ENCODE results near the gene PTPMT1.

PTPMT1 gene

DNA sequence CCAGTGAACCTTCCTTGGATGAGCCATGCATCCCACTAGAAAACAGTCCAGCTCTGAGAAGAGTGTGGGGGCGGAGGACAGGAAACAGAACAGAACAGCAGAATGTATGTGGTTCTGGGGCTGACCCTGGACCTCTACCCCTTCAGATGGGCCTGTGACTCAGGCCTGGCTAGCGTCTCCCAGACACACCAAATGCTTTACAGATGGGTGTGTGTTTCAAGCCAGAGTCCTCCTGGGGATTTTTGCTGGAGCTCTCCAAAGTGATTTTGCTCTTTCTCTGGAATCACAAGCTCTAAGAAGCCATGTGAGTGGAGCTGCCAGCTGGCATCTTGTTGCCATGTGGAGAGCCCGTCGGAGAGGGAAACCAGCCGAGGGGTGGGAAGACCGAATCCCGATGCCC is 42.0 kb downstream of the PTPMT1 start:
- Histone ChIP-seq H3K14ac (ENCODE audit: low read length in 2 of 2) (no peak overlapping the region), H2AK5ac (ENCODE audit: low read length, severe bottlenecking) (no peak overlapping the region), H2BK12ac (ENCODE audit: low read length in 2 of 2) (no peak overlapping the region), H2AFZ (ENCODE audit: low read depth, low read length) (no peak overlapping the region), H3K18ac (ENCODE audit: low read depth in 1 of 2, low read length in 2 of 2) (no peak overlapping the region), H4K8ac (ENCODE audit: low read length) (no peak overlapping the region), H3K27me3 (ENCODE audit: control insufficient read depth in 1 of 2, insufficient read depth in 1 of 2, low read length in 2 of 2) (no peaks in the 10 kb centered on the region), H2BK120ac (ENCODE audit: low read depth, low read length) (no peak overlapping the region), H3K4me1 (ENCODE audit: control insufficient read depth, insufficient read depth, low read depth, low read length) (peaks cover 3% of the 10 kb centered on the region), H3K4me2 (ENCODE audit: low read length, poor library complexity, severe bottlenecking) (no peak overlapping the region), H3K27ac (ENCODE audit: low read length, poor library complexity, severe bottlenecking) (no peak overlapping the region), H3K4ac (ENCODE audit: low read depth in 1 of 2, low read length in 2 of 2) (peak overlapping the region in 1 of 2 experiments; percentile 42), H3K36me3 (ENCODE audit: control insufficient read depth in 1 of 2, insufficient read depth in 2 of 2, low read depth in 1 of 2, low read length in 2 of 2) (peaks cover 0 to 22% of the 10 kb centered on the region in 2 experiments), H3K79me1 (replicated peaks; ENCODE audit: low read length, poor library complexity, severe bottlenecking) (no peaks in the 10 kb centered on the region), H3K9me3 (ENCODE audit: control insufficient read depth, low read length) (no peaks in the 10 kb centered on the region), H3K23ac (ENCODE audit: low read length in 2 of 2) (no peak overlapping the region), H2BK15ac (ENCODE audit: low read depth, poor library complexity, severe bottlenecking) (no peak overlapping the region), H3K4me3 (ENCODE audit: insufficient read depth in 1 of 2, low read depth in 1 of 2, low read length in 2 of 2) (peak overlapping the region in 1 of 2 experiments; percentile 42), H2BK5ac (ENCODE audit: low read depth, low read length, poor library complexity, severe bottlenecking) (no peak overlapping the region), H4K91ac (ENCODE audit: low read length) (no peak overlapping the region), H3K9ac (ENCODE audit: low read length) (peak overlapping the region; percentile 63)
- 36% methylated on average over 6 of the region's 7 CpGs for WGBS
- peak; percentile 96 for DNase-seq

DNA sequence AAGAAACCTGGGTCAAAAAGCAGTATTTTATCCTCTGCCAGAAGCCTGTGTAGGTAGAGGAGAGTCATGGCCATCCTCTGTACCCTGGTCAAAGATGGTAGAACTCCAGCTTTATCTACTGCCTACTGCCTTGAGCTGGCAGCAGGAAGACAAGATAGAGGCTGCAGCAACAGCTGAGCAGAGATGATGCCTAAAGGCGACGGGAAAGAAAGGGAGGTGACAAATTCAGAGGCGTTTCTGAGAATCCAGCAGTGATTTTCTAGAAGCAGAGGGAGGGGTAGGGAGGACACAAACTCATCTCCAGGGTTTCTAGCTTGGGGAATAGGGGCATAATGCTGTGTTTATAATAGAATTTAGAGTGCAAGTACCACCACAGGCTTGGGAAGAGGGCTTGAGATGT is 44.3 kb downstream of the PTPMT1 start:
- no peaks in the 10 kb centered on the region for H3K9me3 ChIP-seq (ENCODE audit: control insufficient read depth, low read length)
- H3K27ac ChIP-seq (ENCODE audit: low read length, poor library complexity, severe bottlenecking): no peak overlapping the region
- no peak for DNase-seq
- peaks cover 3% of the 10 kb centered on the region for H3K4me1 ChIP-seq (ENCODE audit: control insufficient read depth, insufficient read depth, low read depth, low read length)
- no peak overlapping the region for H2BK15ac ChIP-seq (ENCODE audit: low read depth, poor library complexity, severe bottlenecking)
- no peak overlapping the region for H4K91ac ChIP-seq (ENCODE audit: low read length)
- WGBS: 75% methylated on average over 3 of the region's 3 CpGs
- H2BK120ac ChIP-seq (ENCODE audit: low read depth, low read length): no peak overlapping the region
- H3K4ac ChIP-seq (ENCODE audit: low read depth in 1 of 2, low read length in 2 of 2): no peak overlapping the region
- no peak overlapping the region for H2BK5ac ChIP-seq (ENCODE audit: low read depth, low read length, poor library complexity, severe bottlenecking)
- no peak overlapping the region for H2AFZ ChIP-seq (ENCODE audit: low read depth, low read length)
- no peak overlapping the region for H3K4me3 ChIP-seq (ENCODE audit: insufficient read depth in 1 of 2, low read depth in 1 of 2, low read length in 2 of 2)
- no peak overlapping the region for H4K8ac ChIP-seq (ENCODE audit: low read length)
- H3K4me2 ChIP-seq (ENCODE audit: low read length, poor library complexity, severe bottlenecking): no peak overlapping the region
- no peak overlapping the region for H2BK12ac ChIP-seq (ENCODE audit: low read length in 2 of 2)
- H3K27me3 ChIP-seq (ENCODE audit: control insufficient read depth in 1 of 2, insufficient read depth in 1 of 2, low read length in 2 of 2): no peaks in the 10 kb centered on the region
- H3K18ac ChIP-seq (ENCODE audit: low read depth in 1 of 2, low read length in 2 of 2): no peak overlapping the region
- no peak overlapping the region for H3K14ac ChIP-seq (ENCODE audit: low read length in 2 of 2)
- no peak overlapping the region for H2AK5ac ChIP-seq (ENCODE audit: low read length, severe bottlenecking)
- H3K79me1 ChIP-seq (replicated peaks; ENCODE audit: low read length, poor library complexity, severe bottlenecking): no peaks in the 10 kb centered on the region
- peaks cover 0 to 28% of the 10 kb centered on the region in 2 experiments for H3K36me3 ChIP-seq (ENCODE audit: control insufficient read depth in 1 of 2, insufficient read depth in 2 of 2, low read depth in 1 of 2, low read length in 2 of 2)
- no peak overlapping the region for H3K23ac ChIP-seq (ENCODE audit: low read length in 2 of 2)
- no peak overlapping the region for H3K9ac ChIP-seq (ENCODE audit: low read length)

DNA sequence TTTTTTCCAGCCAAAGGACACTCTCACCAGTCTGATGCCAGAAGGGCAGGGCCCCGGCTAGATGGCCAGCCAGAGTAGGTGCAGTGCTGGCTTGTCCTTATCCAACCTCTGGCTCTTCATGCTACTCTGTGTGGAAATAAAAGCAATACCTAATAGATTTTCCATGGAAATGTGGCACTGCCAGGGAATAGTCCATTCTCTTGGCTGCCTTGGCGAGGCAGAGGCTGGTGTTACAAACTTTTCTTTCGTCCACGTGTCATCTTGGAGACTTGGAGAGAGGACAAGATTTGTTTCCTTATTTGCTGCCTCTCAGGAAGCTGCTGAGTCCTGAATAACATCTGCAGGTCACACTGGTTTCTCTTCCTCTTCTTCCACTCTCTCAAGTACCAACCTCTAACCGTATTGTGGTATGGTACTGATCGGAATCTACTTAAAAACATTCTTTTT is 46.0 kb downstream of the PTPMT1 start:
- no peaks in the 10 kb centered on the region for H3K79me1 ChIP-seq (replicated peaks; ENCODE audit: low read length, poor library complexity, severe bottlenecking)
- no peak overlapping the region for H4K91ac ChIP-seq (ENCODE audit: low read length)
- no peak overlapping the region for H3K27ac ChIP-seq (ENCODE audit: low read length, poor library complexity, severe bottlenecking)
- H3K4me2 ChIP-seq (ENCODE audit: low read length, poor library complexity, severe bottlenecking): no peak overlapping the region
- peaks cover 3 to 37% of the 10 kb centered on the region in 2 experiments for H3K36me3 ChIP-seq (ENCODE audit: control insufficient read depth in 1 of 2, insufficient read depth in 2 of 2, low read depth in 1 of 2, low read length in 2 of 2)
- H3K14ac ChIP-seq (ENCODE audit: low read length in 2 of 2): no peak overlapping the region
- H4K8ac ChIP-seq (ENCODE audit: low read length): no peak overlapping the region
- H3K23ac ChIP-seq (ENCODE audit: low read length in 2 of 2): no peak overlapping the region
- H3K4me3 ChIP-seq (ENCODE audit: insufficient read depth in 1 of 2, low read depth in 1 of 2, low read length in 2 of 2): no peak overlapping the region
- no peaks in the 10 kb centered on the region for H3K27me3 ChIP-seq (ENCODE audit: control insufficient read depth in 1 of 2, insufficient read depth in 1 of 2, low read length in 2 of 2)
- H2AFZ ChIP-seq (ENCODE audit: low read depth, low read length): no peak overlapping the region
- peak overlapping the region; percentile 45 for H2BK15ac ChIP-seq (ENCODE audit: low read depth, poor library complexity, severe bottlenecking)
- H2BK5ac ChIP-seq (ENCODE audit: low read depth, low read length, poor library complexity, severe bottlenecking): no peak overlapping the region
- no peak overlapping the region for H3K4ac ChIP-seq (ENCODE audit: low read depth in 1 of 2, low read length in 2 of 2)
- no peak overlapping the region for H2BK12ac ChIP-seq (ENCODE audit: low read length in 2 of 2)
- no peak overlapping the region for H2AK5ac ChIP-seq (ENCODE audit: low read length, severe bottlenecking)
- H3K9ac ChIP-seq (ENCODE audit: low read length): no peak overlapping the region
- WGBS: 93% methylated on average over 6 of the region's 6 CpGs
- no peak overlapping the region for H3K18ac ChIP-seq (ENCODE audit: low read depth in 1 of 2, low read length in 2 of 2)
- no peaks in the 10 kb centered on the region for H3K9me3 ChIP-seq (ENCODE audit: control insufficient read depth, low read length)
- peaks cover 3% of the 10 kb centered on the region for H3K4me1 ChIP-seq (ENCODE audit: control insufficient read depth, insufficient read depth, low read depth, low read length)
- DNase-seq: no peak
- H2BK120ac ChIP-seq (ENCODE audit: low read depth, low read length): no peak overlapping the region

DNA sequence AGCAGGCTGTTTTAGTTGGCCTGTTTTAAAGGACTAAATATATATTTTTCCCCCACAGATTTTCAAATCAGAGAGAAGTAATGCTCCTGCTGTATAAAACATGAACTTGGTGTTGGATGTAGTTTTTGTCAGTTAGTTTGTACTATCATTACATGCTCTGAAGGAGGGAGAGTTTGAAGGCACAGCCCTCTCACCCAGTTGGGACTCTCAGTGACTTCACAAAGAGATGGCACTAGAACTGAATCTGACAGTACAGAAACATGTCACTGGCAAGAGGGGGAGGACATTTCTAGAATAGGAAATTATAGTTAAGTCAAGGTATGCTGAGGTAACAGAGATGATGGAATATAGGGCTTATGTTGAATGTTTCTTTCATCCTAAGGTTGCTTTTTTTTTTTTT is 49.9 kb downstream of the PTPMT1 start:
- DNase-seq: no peak
- no peak overlapping the region for H3K23ac ChIP-seq (ENCODE audit: low read length in 2 of 2)
- no peak overlapping the region for H3K9ac ChIP-seq (ENCODE audit: low read length)
- H3K4ac ChIP-seq (ENCODE audit: low read depth in 1 of 2, low read length in 2 of 2): no peak overlapping the region
- no peak overlapping the region for H2BK12ac ChIP-seq (ENCODE audit: low read length in 2 of 2)
- H2AFZ ChIP-seq (ENCODE audit: low read depth, low read length): no peak overlapping the region
- H2BK120ac ChIP-seq (ENCODE audit: low read depth, low read length): no peak overlapping the region
- peaks cover 2% of the 10 kb centered on the region for H3K4me1 ChIP-seq (ENCODE audit: control insufficient read depth, insufficient read depth, low read depth, low read length)
- H2BK15ac ChIP-seq (ENCODE audit: low read depth, poor library complexity, severe bottlenecking): no peak overlapping the region
- no peak overlapping the region for H2BK5ac ChIP-seq (ENCODE audit: low read depth, low read length, poor library complexity, severe bottlenecking)
- H4K8ac ChIP-seq (ENCODE audit: low read length): no peak overlapping the region
- H4K91ac ChIP-seq (ENCODE audit: low read length): no peak overlapping the region
- no peak overlapping the region for H3K4me3 ChIP-seq (ENCODE audit: insufficient read depth in 1 of 2, low read depth in 1 of 2, low read length in 2 of 2)
- H3K36me3 ChIP-seq (ENCODE audit: control insufficient read depth in 1 of 2, insufficient read depth in 2 of 2, low read depth in 1 of 2, low read length in 2 of 2): peaks cover 16 to 59% of the 10 kb centered on the region in 2 experiments
- H3K79me1 ChIP-seq (replicated peaks; ENCODE audit: low read length, poor library complexity, severe bottlenecking): no peaks in the 10 kb centered on the region
- no peak overlapping the region for H3K18ac ChIP-seq (ENCODE audit: low read depth in 1 of 2, low read length in 2 of 2)
- H2AK5ac ChIP-seq (ENCODE audit: low read length, severe bottlenecking): no peak overlapping the region
- H3K14ac ChIP-seq (ENCODE audit: low read length in 2 of 2): no peak overlapping the region
- H3K9me3 ChIP-seq (ENCODE audit: control insufficient read depth, low read length): no peaks in the 10 kb centered on the region
- no peak overlapping the region for H3K4me2 ChIP-seq (ENCODE audit: low read length, poor library complexity, severe bottlenecking)
- no peaks in the 10 kb centered on the region for H3K27me3 ChIP-seq (ENCODE audit: control insufficient read depth in 1 of 2, insufficient read depth in 1 of 2, low read length in 2 of 2)
- H3K27ac ChIP-seq (ENCODE audit: low read length, poor library complexity, severe bottlenecking): no peak overlapping the region
